GM19351 (cell line): Measurements from ENCODE around the gene NR2E3.

Source experiments
- ATAC-seq: cut with Tn5 transposase; IDR thresholded peaks from one replicate; pipeline ENCODE4 v1.9.1; 2021; ENCODE audit warnings: mild to moderate bottlenecking, moderate library complexity; ENCODE audit not compliant: unreplicated experiment

Gene NR2E3

DNA sequence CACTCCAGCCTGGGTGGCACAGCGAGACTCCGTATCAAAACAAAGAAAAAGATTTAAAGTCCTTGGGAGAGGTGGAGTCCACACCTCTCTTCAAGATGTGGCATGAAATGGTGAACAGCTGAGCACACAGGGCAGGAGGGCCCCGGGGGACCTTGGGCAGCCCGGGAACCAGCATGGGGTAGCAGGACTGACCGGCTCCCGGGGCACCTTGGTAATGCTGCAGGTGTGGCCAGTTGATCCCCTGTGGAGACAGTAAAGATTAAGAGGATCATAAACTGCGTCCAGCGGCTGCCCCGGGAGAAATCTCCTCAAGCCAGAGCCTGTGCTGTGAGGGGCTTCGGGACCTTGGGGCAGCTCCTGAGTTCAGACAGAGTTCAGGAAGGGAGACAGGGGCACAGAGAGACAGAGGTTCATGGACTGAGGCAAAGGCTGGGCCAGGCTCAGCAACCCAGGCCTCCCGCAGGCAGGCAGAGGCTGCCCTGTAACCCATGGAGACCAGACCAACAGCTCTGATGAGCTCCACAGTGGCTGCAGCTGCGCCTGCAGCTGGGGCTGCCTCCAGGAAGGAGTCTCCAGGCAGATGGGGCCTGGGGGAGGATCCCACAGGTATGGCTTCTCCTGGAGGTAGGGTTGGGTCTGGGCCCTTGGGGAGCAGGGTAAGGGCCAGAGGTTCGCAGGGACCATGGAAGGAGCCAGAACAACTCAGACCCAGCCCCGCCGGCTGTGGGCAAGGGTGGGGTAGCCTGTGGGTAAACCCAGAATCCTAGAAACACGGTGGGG is at the start of gene NR2E3:
TSS of gene NR2E3 (plus strand) at position 299 of the 780 bp plus-strand sequence. CDS start at position 489, 190 bp downstream.
- no peak for ATAC-seq

DNA sequence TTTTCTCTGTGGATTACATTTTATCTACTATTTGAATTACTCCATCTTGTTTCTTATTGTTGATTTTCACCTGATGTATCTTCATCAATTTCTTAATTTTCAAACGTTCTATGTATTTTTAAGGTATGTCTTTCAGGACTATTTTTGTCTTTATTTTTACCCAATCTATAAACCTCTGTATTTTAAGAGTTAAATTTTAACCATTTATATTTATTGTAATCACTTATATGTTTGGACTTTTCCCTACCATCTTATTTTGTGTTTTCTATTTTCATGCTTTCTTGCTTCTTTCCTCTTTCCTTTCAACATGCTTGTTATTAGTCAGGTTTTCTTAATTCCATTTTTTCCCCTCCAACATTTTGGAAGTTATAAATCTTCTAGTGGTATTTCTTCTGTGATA is 49.5 kb upstream of the NR2E3 start:
- ATAC-seq: no peak

DNA sequence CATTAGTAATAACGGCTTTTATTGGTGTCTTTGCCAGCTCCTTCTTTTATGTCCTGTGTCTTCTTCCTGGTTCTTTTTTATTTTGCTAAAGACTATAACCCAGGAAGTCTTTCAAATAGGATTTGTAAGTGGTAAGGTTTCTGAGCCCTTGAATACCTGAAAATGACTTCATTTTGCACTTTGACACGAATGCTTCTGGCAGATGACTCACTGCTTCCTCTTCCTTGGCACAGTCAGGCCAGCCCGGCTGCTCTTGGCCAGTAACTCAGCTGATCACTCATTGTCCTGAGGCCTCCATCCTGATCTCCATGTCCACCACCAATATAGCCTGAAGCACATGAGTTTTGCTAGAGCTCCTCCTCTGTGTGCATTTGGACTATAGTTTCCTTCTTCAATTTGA is 48.7 kb upstream of the NR2E3 start:
- ATAC-seq: no peak

DNA sequence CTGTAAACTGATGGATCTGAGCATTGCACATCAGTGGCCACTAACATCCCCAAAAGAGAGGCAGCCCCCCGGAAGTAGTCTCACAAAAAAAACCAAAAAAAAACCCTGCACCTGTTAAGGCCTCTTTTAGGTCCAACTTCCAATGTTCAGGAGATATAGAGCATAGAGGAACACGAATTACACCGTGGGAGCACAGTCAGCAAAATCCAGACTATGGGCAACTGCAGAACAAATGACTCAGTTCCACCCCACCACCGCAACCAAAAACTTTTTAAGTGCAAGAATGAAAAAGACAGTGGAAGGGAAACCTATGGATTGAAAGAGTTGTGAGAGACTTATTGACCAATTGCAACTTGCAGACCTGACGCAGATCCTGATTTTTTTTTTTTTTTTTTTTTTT is 42.2 kb upstream of the NR2E3 start:
- no peak for ATAC-seq

DNA sequence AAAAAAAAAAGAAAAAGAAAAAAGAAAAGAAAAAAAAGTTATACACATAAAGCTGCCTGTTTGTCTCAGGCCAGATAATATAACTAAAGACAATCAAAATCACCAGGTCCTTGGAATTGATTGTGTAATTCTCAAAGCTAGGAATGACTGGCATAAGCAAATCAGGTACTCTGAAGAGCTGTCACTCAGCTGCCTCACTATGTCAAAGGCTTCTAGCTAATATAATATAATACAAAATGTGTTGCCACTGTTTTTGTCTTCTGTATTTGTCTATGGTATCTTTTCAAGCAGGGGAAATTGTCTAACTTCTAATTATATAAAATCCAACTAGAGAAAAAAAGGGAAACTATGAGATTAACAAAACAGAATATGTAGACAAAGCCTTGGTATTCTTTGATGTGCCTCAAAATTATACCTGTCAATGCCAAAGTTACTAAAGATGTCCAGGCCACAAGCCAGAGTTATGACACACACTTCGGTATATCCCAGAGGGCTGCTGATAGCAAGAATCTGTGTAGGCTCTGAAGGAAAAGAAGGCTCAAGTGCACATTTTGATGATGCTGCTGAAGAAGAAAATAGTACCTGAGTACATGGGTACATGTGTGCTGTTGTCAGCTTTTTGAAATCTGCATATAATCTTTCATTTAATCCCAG is 37.0 kb upstream of the NR2E3 start:
- ATAC-seq: no peak

DNA sequence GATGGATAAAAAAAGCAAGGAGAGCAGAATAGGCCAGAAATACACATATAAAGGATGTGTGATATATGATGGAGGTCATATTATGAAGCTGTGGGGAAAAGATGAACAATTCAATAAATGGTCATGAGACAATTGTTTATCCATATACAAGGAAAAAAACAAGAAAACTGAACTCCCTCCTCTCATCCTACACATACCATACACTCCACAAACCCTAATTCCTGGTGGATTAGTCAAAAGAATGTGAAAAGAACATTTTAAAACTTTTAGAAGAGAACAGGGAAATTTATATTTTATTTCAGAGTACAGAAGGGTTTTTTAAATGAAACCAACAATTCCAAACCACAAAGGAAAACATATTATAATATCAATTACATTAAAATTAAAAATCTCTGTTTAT is 34.5 kb upstream of the NR2E3 start:
- no peak for ATAC-seq

DNA sequence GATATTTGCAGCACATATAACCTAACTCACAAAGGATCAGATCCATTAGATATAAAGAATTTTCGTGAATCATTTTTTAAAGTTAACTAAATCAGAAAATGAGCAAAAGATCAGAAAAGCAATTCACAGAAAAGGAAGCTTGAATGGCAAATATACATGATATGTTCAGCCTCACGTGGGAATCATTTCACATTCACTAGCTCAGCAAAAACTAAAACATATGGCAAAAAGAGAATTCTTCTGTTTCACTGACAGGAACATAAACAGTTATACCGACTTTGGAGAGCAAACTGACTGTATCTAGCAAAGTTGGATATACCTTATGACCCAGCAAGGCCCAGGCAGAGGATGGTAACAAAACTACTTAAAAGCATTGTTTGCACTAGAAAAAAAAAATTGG is 34.0 kb upstream of the NR2E3 start:
- no peak for ATAC-seq

DNA sequence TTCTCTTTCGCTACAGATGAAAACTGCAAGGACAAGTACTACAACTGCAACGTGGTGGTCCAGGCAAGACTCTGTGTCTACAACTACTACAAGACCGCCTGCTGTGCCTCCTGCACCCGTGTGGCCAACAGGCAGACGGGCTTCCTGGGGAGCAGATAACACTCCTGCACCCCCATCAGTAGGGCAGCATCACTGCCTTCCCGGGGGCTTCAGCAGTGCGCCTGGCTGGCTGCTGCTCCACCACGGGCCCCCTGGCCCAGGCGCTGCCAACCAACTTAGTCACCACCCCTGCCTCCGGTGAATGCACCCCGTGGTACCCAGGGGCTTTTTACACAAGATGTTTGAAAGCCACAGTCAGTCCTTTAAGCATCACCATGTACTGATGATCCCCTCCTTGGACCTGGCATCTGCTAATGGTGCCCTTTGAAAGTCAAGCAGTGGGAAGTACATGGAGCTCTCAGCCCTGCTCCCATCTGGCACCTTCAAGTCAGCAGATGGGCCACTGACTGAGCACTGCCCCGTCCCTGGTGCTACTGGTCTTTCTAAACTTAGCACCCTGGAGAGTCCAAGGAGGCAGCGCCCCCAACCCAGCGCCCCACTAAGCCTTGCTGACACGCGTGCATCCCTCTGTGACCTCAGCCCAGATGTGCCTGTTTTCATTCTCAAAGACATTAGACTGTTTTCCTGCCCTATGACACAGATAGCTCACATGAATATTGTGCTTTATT is 33.0 kb upstream of the NR2E3 start:
- no peak for ATAC-seq

DNA sequence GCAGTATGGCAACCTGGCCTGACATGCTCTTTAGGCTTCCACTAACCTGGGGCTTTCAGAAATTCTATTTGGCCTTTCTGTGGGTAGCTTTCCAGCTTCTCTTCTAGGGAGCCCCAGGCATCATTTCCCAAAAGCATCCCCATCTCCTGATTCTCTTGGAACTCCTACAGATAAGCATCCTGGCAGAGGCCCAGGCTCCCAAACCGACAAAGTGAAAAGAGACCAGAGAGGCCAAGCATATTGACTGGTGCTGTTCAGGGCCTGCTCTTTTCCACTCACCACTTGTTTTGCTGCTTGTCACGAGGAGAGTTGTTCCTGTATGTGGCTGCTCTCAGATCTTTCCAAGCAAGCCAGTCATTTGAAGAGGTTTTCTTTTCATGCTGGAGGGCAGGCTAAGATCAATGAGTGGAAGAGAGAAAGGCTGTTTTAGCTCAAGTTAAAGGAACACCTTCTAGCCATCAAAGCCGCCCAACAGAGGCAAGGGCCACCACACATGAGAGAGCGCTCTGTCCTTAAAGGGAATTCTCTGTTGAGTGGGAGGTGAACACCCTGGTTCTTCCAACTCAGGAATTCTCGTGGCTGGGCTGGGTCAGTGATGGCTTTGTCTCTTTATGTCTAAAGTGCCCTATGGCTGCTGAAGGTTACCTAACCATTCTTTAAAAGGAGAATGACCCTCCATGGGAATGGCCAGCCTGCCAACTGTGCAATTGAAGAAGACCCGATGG is 31.1 kb upstream of the NR2E3 start:
- ATAC-seq: no peak

DNA sequence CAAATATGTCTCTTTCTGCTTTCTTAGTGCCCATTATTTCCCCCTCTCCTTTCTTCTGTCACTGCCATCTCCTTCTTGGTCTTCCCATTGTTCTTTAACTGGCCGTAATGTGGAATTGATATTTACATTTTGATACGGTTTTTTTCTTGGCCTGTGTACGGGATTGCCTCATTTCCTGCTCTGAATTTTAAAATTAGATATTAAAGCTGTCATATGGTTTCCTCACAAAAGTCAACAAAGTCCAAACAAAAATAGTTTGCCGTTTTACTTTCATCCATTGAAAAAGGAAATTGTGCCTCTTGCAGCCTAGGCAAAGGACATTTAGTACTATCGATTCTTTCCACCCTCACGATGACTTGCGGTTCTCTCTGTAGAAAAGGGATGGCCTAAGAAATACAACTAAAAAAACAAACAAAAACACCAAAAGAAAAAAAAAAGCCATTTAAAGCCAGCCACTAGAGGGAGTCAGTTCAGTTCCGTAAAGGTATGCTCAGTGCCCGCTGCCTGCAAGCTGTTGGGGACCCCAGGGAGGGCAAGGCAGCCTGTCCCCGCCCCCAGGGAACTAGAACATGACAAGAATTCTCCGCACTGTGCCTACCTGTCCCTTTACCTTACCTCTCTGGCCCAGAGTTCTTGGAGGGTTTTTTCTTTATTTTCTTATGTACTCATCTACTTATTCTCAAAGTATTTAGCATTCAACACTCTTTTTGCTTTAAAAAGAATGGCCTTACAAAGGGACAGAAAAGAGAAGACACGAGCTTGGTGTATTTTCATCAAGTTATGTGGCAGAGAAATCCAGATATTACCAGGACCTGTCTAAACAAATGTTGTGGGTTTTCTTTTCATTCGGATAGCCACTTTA is 30.0 kb upstream of the NR2E3 start:
- ATAC-seq: peak; percentile 55

DNA sequence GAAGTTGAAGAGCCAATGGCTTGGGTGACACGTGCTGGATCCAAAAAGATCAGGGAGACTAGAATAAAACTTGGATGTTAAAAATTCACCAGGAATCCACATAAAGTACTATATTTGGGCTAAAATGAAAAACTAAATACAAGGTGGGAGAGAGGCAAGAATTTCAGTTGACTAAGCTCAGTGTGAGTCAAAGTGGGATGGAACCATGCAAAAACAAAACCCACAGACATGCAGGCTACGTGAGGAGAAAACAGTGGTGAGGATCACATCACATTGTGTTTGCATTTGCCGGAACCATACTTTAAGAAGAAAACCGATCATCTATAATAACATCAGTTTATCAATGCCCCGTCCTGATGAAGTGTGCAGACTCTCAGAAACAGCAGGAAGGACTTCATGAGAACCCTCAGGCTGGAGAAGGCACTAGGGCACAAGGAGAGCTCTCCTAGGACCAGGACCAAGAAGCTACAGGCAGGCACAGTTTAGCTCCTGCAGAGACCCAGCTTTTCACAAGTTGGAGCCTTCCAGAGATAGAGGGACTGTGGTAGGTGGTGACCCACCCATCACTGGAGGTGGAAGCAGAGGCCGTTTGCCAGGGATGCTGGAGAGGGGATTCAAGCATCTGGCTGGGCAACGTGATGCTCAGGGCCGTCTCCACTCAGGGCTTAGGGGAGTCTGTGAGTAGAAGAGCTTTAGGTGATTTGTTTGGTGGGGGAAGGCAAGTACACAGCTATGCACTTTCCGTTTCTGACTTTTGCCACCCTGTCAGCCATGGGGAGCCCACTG is 29.0 kb upstream of the NR2E3 start:
- ATAC-seq: peak; percentile 69

DNA sequence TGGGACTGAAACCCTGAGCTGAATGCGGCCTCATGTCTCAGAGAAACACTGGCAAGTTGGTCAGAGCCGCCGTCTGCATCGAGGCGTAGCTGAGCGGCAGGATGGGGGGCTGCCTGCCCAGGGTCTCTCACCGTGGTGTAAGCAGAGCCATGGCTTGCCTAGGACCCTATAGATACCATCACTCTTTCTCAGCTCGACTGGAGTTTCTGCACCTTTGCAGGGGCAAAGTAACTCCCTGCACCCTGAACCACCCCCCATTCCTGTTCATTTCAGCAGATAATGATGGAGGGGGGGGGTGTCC is 28.4 kb upstream of the NR2E3 start:
- no peak for ATAC-seq

DNA sequence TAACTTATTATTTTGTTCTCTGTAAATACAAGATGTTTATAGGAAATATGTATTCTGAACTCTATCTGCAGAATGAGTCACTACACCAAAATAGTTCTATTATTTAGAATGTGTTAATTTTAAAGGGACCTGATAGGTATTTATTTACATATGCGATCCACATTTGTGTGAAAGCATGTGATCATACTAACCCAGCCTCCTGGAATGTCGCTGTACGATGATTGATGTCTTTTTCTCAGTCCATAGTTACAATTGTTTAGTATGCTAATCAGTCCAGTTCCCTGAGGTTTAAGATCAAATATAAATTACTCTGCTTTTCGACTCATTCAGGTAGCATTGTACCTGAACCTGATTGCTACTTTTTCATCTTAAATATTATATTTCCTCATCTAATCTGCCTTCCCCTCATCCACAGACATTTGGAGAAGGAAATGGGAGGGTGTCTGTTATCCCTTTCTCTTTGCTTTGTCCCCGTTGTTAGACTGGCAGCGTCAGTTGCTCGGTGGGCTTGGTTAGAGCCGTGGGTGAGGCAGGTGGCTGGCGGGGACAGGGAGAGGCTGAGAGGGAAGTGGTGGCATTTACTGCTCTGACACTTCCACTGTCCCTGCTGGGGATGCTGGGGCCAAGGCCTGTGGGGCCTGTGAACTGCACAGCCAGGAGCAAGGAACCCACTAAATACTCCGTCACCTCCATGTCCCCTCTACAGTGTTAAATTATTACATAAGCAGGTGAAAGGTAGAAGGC is 27.8 kb upstream of the NR2E3 start:
- no peak for ATAC-seq

DNA sequence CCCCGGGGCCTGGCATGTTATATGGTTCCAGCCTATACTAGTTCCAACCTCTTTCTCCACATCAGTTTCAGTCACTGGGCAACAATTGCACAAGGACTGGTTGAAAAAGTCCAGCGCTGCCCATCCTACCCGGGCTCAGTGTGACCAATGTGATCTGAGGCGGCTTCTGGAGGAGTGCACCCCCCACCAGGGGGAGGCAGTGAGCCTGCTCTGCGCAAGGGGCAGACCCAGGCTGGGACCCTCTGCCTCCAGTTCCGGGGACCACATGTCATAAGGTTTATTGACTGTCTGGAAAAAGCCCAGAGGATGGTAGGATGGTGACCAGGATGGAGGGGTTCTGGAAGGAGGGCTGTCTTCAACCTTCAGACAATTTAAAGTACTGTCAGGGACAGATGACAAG is 25.6 kb upstream of the NR2E3 start:
- no peak for ATAC-seq

DNA sequence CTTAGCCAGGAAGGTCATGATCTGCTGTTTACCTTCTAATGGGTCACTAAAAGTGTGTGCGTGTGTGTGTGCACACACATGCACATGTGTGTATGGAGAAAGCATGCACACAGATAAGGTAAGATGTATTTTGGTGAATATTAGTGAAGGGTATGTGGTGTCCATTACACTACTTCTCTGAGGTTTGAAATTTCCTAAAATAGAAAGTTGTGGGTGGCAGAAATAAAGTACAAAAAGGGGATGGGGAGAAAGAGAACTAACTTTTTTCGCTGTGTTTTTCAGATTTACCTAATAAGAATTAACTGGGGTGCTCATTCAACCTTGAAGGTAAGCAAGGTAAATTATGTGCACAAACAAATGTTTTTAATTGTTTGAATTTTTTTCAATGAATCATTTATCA is 24.4 kb upstream of the NR2E3 start:
- no peak for ATAC-seq

DNA sequence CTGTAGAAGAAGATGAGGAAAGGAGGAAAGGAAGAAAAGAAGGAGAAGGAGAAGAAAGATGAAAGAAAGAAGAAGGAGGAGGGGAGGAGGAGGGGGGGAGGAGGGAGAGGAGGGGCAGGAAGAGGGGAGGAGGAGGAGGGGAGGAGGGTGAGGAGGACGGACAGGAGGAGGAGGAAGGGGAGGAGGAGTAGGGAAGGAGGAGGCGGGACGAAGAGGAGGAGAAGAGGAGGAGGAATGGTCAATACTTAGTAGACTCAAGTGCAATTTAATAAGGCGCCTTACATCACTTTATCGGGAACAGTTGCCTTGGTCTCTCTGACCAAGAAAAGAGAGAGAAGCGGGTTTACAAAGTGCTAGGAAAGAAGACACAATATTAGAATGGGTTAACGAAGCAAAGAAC is 23.7 kb upstream of the NR2E3 start:
- ATAC-seq: no peak

DNA sequence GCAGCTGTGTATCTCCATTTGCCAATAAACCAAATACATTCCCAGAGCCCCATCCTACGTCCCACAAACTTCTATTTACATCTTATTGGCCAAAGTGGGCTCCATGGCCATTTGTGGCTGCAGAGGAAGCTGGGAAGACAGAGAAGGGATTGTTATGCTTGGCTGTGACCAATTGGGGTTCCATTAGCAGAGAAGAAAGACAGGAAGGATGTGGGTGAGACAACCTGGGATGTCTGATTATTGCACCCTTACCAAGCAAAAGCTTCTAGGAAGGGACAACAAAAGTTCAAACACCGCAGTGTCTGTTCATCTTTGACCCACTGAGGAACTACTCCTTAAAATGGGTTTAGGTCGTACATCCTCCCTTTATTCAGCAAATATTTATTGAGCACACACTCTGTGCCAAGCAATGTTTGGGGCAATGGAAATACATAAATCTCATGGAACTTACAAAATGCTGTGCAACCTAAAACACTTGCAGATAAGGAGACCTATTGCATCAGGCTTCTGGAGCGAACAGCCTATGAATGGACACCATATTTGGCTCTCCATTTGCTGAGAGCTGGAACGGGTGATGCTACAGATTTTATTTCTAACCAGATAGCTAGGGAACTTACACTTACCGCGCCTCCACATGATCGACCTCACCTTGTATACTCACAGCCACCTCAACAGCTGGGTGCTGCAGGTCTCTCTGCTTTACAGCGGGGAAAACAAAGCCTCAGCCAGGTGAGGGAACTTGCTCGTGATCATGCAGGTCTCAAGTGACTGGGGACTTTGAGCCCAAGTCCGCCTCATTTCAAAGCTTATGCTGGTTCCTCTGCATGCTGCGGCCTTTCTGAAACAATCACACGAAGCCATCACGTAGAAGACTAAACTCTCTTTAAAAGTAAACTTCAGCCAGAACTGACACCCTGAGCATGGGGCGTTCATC is 21.4 kb upstream of the NR2E3 start:
- ATAC-seq: no peak

DNA sequence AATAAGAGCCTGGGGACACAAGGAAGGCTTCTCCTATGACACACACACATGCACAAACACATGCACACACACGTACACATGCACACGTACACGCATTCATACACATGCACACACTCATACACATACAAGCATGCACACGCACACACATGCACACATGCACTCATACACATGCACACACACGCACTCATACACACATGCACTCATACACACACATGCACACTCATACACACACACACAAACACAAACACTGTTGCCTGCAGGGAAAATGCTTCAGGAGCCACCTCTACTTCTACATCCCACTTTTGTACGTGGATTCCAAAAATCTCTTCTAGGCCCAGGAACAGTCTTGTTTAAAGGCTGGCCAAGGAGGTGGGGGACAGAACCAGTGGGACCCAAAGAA is 20.7 kb upstream of the NR2E3 start:
- ATAC-seq: no peak
